Tibial nerve (tissue), 3 donors: ENCODE data around the gene CSPG5.

Experiments used
- POLR2A ChIP-seq, 2 donors: fragments of 450-650 bp; IDR thresholded peaks; one replicate each; pipeline ENCODE4 v1.6.1; 2017; ENCODE audit warnings: antibody characterized with exemption in 2 of 2, mild to moderate bottlenecking in 2 of 2, moderate library complexity in 2 of 2
- TF ChIP-seq, protein P1 (sequence below), 5 experiments: fragments of 200-600 bp in 3 of 5; fragments of 450-650 bp in 2 of 5; sonication (generic) in 3 of 5; IDR thresholded peaks; one replicate each; pipeline ENCODE4 v1.5.1; 2016 to 2019; ENCODE audit warnings: antibody characterized with exemption in 5 of 5, mild to moderate bottlenecking in 3 of 5, moderate library complexity in 2 of 5

- TF ChIP-seq, protein P1, sequence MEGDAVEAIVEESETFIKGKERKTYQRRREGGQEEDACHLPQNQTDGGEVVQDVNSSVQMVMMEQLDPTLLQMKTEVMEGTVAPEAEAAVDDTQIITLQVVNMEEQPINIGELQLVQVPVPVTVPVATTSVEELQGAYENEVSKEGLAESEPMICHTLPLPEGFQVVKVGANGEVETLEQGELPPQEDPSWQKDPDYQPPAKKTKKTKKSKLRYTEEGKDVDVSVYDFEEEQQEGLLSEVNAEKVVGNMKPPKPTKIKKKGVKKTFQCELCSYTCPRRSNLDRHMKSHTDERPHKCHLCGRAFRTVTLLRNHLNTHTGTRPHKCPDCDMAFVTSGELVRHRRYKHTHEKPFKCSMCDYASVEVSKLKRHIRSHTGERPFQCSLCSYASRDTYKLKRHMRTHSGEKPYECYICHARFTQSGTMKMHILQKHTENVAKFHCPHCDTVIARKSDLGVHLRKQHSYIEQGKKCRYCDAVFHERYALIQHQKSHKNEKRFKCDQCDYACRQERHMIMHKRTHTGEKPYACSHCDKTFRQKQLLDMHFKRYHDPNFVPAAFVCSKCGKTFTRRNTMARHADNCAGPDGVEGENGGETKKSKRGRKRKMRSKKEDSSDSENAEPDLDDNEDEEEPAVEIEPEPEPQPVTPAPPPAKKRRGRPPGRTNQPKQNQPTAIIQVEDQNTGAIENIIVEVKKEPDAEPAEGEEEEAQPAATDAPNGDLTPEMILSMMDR (IDR thresholded peaks at IDR 0.05) = no peak
- TF ChIP-seq POLR2A (IDR thresholded peaks at IDR 0.05) = no peak
These were observed 8.1 kb upstream of the CSPG5 start for GRCh38 chr3:47586746-47587145.
